GM19035 (cell line): ENCODE data around the gene FBN1.

Source experiments
- ATAC-seq: cut with Tn5 transposase; IDR thresholded peaks from one replicate; pipeline ENCODE4 v1.9.1; 2021; ENCODE audit not compliant: unreplicated experiment

FBN1 gene

GRCh38 chr15:48645558-48646330 lies at the start of gene FBN1:
Gene FBN1, minus strand, starts transcription at chr15:48645709. Its CDS starts 940 bp downstream, at chr15:48644769.
- peak; percentile 66 for ATAC-seq

- no peak for ATAC-seq
Observed at GRCh38 chr15:48693484-48693883, 48.0 kb upstream of the FBN1 start.

DNA sequence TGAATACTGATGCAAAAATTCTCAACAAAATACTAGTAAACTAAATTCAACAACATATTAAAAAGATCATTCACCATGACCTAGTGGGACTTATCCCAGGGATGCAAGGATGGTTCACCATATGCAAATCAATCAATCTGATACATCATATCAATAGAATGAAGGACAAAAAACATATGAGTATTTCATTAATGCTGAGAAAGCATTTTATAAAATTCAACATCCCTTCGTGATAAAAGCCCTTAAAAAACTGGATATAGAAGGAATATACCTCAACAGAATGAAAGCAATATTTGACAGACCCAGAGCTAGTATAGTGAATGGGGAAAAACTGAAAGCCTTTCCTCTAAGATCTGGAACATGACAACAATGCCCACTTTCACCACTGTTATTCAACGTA lies 43.0 kb upstream of the FBN1 start:
- no peak for ATAC-seq

DNA sequence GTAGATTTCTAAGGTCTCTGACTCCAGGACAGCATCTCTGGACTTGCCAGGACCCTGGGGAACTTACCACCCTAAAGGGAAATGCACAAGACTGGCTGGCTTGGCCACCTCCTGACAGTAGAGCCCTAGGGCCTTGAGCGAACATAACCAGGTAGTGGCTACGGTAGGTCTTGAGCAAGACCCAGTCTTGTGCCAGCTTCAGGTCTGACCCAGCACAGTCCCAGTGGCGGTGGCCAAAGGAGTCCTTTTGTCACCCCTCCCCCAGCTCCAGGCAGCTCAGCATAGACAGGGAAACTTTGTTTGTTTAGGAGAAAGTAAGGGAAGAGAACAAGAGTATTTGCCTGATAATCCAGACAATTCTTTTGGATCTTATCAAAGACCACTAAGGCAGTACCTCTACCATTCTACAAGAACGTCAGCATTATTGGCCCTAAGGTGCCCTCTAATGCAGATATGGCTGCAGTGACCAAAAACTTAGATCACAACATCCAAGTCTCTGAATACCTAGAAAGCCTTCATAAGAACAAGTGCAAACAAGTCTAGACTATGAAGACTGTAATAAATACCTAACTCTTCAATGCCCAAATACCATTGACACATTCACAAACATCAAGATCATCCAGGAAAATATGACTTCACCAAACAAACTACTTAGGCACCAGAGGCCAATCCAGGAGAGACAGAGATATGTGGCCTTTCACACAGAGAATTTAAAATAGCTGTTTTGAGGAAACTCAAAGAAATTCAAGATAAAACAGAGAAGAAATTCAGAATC lies 38.7 kb upstream of the FBN1 start:
- no peak for ATAC-seq

GRCh38 chr15:48682942-48683651 lies 37.6 kb upstream of the FBN1 start:
- no peak for ATAC-seq

- no peak for ATAC-seq
Observed at GRCh38 chr15:48681353-48681752, 35.8 kb upstream of the FBN1 start.

DNA sequence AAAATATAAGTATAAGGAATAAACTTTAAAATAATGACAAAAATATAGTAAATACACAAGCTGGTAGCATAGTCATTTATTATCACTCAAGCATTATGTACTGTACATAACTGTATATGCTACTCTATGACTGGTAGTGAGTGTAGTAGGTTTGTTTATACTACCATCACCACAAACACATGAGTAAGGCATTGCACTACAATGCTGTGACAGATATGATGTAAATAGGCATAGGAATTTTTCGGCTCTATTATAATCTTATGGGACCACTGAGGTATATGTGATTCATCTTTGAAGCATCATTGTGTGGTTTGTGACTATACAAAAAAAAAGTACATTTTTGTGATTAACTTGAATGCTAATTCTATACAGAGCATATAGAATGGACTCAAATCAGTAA lies 35.3 kb upstream of the FBN1 start:
- ATAC-seq = no peak

DNA sequence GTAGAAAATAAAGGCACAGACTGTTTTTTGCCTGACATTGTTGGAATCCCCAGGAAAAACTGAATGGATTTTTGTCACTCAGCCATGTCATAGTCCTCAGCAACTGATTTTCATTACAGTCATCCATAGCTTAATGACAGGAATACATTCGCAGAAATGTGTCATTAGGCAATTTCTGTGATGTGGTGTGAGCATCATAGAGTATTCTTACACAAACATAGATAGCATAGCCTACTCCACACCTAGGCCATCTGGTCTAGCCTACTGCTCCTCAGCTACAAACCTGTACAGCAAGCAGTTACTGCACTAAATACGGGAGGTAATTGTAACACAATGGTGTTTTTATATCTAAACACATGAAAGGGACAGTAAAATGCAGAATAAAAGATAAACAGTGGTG lies 34.4 kb upstream of the FBN1 start:
- ATAC-seq = no peak

- no peak for ATAC-seq
Observed at GRCh38 chr15:48678851-48679250, 33.3 kb upstream of the FBN1 start.

DNA sequence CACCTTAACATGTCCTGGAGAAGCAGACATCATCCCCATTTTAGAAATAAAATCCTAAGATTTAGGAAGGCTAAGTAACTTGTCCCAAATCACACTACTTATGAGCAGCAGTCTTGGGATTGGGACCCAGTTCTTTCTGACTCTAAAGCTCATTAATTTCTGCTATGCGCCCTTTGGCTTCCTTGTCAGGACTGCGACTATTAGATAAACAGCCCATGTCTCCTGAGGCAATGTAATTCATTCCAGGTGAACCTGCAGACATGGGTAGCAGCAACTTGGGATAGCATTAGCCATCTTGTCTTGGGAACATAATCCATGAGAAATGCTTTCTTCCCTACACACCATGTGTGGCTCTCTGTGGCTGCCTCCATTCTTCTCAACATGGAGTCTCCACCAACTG lies 32.3 kb upstream of the FBN1 start:
- no peak for ATAC-seq

- ATAC-seq = no peak
Observed at GRCh38 chr15:48675436-48675835, 29.9 kb upstream of the FBN1 start.

DNA sequence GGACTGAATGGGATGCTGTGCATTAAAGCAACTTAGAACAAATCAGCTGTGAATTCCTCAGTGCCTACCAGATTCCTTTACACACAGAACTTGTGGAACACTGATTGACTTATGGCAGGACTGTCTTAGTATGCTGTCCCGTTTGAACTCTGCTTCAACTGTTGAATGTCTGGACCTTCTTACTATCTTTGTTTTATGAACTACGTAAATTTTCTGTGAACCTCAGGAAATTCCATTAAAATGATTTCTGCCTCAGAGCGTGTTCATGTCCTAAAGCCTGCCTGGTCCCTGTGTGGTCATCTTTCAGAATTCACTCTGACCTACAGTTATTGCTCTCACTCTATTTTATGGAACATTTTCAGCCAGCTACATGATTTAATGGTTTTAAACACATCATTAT lies 29.4 kb upstream of the FBN1 start:
- no peak for ATAC-seq

GRCh38 chr15:48672206-48672605 lies 26.7 kb upstream of the FBN1 start:
- no peak for ATAC-seq

DNA sequence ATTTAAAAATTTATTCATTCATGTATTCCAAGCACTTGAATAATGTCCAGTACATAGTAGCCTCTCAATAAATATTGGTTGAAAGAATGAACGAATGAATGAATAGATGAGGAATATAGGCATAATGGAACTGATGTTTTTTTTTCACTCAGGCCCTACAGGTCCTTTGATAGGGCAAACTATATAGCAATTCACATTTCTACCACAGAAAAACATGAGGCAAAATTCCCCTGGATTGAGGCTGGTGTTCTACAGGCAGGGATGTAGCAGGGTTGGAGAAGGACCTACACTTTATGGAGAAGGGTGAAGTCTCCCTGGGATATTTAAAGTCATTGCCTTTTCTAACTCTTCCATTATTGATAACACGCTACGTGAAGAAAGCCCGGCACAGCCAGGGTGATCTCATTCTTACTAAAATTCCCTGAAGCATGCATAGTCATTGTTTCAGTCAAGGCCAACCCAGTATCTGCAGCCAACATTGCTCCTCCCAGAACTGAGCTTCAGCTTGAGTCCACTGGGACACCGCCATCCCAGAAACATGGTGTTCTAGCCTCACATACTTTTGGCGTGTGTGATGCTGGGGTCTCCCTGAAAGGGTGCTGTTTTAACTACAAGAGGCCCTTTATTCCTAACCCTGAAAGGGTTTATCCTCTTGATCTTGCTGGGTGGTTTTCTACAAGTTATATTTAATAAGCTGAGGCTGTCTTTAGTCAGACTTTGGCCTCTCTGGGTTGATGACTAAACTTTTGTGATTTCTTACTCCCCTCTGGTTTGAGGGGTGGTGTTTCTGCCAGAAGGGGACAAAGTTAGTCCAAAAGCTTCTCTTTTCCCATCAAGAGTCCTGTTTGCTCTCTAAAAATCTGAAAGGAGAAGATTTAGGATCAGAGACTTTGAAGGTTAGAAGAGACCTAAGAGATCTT lies 25.9 kb upstream of the FBN1 start:
- no peak for ATAC-seq

DNA sequence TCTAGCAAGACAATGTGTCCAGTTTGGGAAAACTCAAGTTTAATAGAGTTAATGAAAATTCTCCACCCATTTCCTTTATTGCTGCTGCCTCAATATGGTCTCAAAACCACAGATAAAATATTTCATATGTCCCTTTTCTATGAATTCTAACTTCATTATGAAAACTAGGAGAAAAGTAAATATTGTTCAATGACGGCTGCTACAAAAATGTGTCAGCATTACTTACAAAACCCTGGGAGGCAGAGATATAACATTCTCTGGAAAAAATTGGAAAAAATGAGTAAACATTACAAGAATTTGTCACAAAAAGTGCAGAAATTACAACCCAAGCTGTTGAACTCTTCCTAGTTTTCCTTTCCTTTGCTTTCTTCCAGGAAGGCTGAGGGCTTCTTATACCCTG lies 22.2 kb upstream of the FBN1 start:
- ATAC-seq = no peak

- ATAC-seq = no peak
Observed at GRCh38 chr15:48664436-48664835, 18.9 kb upstream of the FBN1 start.

- ATAC-seq = no peak
Observed at GRCh38 chr15:48657950-48658591, 12.6 kb upstream of the FBN1 start.

DNA sequence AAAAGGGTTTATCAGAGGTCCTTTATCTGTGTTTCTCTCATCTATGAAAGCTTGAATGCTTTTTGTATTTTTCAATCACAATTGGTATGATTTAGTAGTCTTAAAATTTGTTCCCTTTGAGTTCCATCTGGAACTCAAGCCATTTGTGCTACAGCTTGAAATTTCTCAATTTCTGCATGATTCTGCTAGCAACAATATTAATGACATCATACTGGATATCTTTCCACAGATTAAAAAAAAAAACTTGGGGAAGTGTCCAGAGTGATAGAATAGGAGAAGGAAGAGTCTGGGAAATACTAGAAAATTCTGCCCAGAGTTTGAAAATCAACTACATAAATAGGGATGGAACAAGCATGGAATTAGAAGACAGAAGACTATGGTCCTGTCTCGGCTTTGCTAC lies 9.3 kb upstream of the FBN1 start:
- no peak for ATAC-seq

DNA sequence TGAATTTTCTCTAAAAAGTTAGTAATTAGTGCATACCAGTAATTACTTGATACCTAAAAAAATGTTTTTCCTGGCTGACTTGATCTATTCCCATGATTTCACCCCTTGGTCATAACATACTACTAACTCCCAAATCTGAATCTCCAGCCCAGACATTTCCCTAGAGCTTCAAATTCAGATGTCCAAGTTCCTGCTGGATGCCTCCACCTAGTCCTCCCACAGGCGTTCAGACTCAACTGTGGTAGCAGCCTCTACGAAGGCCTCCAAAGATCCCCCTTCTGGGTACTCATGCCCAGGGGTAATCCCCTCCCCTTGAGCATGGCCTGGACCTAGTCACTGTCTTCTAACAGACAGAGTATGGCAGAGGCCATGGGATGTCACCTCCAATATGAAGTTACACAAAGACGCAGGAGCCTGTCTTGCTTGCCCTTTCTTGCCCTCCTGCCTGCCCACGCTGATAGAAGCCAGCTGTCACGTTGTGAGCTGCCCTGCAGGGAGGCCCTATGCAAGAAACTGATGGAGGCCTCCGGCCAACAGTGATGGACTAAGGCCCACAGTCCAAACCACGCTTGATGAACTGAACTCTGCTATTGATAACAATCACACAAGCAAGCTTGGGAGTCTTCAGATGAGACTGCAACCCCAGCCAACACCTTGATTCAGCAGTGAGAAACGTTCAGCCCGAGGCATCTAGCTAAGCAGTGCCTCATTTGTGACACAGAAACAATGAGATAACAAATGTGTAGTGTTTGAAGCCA lies 8.6 kb upstream of the FBN1 start:
- no peak for ATAC-seq

- no peak for ATAC-seq
Observed at GRCh38 chr15:48653216-48653615, 7.7 kb upstream of the FBN1 start.
